SW 1271 (cell line): ENCODE measurements around the gene OR10C1.

Source experiments
- DNase-seq, 2 experiments: peaks; one replicate each; lab custom pipeline; 2025; lab: John Stamatoyannopoulos, UW

The OR10C1 gene

DNA sequence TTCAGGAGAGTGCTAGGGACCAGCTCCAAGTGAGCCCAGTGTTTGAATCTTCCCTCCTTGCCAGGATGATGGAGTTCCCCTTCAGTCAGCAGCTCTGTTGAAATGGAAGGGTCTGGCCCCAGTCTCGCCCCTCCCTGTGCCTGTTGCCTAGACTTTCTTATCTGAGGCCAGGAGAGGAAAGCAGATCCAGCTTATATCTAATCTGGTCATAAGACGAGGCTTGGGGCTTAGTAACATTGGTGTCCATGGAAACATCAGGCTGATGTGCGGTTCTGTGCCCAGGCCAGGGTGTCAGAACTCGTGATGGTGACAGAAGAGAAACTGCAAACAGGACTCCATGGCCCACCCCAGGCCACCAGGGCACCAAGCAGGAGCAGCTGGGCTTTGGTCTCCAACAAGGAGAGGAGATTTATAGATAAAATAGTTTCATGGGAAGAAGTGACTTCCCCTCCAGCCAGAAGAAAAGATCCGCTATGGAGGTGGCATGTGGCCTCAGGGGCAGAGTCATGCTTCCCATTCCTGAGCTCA, 38.9 kb downstream of the OR10C1 start:
- no peak for DNase-seq

DNA sequence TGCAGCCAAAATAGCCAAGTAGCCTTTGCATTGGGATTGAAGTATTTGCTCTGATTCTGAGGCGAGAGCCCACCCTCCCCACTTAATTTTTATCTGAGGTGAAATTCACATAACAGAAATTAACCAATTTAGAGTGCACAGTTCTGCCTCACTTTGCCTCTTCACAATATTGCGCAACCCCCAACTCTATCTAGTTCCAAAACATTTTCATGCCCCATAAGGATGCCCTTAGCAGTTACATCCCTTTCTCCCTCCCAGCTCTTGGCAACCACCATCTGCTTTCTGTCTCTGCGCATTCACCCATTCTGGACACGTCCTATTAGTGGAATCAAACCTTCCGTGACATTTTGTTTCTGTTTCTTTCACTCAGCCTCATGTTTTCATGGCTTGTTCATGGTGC, 39.6 kb downstream of the OR10C1 start:
- no peak for DNase-seq

DNA sequence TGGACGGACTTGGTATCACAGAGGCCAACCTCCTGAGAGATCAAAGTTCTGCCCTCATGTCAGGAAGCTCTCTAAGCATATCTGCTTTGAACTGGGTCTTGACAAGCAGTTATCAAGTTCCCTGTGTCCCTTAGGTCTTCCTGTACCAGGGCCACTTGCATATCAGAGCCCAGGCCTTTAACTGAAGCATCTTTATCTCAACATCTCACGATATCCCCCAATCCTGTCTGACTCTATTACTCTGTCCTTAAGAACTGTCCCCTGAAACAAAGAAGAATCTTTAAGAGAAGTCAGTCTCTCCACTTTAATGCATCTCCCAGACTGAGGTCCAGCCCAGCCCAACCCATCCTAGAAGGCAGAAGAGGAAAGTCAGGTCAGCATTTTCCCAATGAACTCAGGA, 40.5 kb downstream of the OR10C1 start:
- DNase-seq, result no peak

DNA sequence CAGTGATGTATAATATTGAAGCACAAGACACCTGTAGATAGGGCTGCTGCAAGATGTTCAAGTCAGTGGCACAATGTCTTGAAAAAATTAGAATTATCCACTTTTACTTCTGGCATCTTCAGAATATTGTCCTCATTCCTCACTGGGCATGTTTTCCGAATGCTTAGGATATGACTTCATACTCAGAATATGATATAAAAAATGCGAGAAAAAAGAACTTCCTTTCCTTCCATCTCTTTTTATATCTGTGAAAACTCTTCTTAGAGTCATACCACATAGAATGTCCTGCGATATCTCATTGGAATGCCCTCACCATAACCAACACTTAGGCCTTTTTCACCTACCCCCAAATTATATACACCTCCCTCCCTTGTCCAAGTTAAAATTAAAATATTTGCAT, 44.1 kb downstream of the OR10C1 start:
- DNase-seq, result no peak

DNA sequence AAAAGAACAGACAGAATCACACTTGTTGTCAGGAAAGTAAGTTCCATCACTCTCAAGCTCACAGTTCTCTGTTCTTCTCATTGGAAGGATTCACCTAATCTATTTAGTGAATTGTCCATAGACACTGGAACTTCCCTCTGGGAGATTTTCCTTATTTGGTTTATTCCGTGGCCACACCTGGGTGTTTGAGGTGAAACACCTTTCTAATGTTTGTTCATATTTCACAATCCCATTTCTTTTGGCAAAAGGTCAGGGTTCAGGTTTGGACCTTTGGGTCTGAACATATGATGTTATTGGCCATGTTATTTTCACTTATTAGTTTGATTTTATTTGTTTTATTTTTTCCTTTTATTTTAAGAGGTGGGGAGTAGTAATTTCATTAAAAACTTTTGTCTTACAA, 44.6 kb downstream of the OR10C1 start:
- DNase-seq, result no peak

DNA sequence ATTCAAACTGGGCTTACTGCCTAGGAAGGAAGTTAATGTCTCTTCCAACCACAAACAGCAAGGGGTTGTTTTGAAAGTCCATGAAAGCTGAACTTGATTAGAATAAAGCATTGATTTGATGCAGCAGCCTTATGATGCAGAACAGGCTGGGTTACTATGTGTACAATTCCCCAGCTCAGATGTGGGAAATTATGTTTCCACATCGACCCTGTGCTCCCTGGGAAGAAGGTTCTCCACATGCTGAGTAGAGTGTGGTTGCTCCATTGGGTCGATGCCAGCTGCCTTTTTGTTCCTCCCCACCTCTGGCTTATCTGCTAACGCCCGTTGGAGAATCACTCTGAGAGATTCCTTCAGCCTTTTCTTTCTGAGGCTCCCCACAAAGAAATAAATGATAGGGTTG, 47.5 kb downstream of the OR10C1 start:
- DNase-seq, result no peak

DNA sequence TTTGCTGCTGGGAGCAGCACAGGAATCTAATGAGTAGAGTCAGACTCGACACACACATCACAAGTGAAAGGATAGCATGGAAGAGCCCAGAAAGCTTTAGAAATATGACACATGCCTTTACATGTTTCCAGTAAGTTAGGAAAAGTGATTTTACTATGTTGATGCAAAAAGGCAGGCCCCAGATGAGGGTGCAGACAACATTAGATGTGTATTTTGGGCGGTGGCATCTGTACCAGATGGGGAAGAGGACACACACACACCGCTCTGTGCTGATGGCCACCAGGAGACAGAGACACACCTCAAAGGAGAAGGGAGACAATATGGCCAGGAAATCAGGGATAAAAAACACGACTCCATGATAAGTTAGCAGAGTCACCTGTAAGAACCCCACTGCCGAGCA, 48.0 kb downstream of the OR10C1 start:
- no peak for DNase-seq

DNA sequence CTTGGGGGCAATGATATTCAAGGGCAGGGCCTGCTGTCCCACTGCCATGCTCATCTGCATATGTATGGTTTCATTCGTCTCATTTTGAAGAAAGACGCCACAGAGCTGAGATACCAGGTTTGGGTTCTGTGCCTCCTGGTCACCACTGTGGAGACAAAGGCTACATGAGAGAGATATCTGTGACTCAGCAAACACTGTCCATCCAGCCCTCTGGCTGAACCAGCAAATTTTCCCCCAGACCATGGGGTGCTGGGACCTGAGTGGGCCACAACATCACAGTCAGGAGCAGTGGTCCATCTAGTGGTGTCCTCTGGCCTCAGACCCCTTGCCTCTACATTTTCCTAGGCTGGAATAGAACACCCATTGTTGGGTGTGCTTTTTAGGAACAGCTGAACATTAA, 48.6 kb downstream of the OR10C1 start, which contains the start of gene MAS1L:
Gene MAS1L (minus strand): TSS at position 297 of the 400 bp plus-strand sequence. CDS start 54 bp downstream, at position 243.
- no peak for DNase-seq

DNA sequence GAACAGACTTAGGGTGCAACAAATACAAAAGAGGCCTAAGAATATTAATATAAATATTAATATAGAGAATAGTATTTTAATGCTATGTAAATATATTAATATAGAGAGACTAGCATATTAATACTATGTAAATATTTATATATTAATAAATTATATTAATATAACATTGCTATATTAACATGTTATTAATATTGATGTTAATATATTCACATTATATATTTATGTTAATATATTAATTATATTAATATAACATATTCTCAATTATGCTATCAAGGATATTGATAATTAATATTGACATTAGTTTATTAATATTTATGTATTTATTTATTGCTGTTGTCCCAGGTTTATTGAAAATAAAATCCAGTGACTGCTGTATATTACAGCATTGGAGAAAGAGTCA, 49.8 kb downstream of the OR10C1 start:
- DNase-seq, result no peak

DNA sequence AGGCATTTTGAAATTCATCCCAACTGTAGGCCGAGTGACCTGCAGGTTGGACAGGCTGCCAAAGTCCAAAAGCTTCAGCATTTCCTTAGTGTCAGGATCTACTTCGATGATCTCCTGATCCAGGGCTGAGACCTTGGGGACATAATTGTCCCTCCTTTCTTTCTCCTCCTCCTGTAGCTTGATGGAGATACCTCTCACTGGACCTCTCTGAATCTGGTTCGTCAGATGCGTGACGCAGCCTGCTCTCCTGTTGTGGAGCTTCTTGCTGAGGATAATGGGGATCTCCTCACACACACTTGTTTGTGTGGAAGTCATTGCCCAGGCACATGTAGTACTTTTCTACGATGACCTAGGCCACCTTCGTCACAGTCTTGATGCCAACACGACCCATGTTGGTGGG, 50.2 kb downstream of the OR10C1 start:
- no peak for DNase-seq

DNA sequence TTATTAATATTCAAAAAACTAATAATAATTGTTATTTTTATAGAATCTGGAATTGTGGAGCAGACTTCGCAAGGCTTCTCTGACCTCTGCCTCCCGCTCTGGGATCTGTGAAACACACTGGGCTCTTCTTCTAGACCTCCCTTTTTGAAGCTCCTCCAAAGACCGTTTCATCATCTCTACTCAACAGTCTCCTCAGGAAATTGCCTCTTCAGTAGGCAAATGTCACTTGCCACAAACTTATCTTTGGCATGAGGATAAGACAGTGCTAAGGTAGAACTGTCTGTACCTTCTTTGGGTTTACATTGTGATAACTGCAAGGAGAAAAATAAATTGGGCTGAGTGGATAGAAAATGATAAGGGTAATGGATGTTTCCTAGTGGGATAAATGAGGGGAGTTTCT, 50.9 kb downstream of the OR10C1 start:
- DNase-seq, result no peak

DNA sequence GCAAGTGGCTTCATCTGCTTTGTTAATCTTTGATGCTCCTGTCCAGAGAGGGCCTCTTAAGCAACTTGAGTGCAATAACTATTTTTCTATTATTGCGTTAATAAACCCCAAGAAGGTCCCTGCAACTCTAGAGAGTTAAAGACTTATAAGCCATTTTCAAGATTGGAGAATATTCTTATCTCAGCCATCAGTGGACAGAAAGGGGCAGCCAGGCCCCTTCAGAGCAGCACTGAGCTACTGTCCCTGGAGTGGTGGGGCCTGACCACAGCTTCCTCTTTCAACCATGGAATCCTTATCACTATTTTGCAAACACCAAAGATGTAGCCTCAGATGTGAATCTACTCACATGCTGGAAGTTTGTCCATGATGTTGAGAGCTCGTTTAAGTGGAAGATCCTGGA, 51.4 kb downstream of the OR10C1 start:
- no peak for DNase-seq
